Ascending aorta (tissue), 2 donors: ENCODE results near the gene GABARAPL2. TPM values are rescaled to one million over a fixed set of nuclear protein-coding genes. Genes with fewer than 3 reads are reported as not detected.

Source experiments
- DNase-seq, 2 donors: peaks; one replicate each; pipeline ENCODE4 v3.0.0-alpha.2; 2019; ENCODE audit warnings: low spot score in 2 of 2
- H3K27ac ChIP-seq, 2 donors: fragments of 200-600 bp; sonication (generic); one replicate each; pipeline ENCODE4 v1.5.1; 2016 to 2017; ENCODE audit warnings: mild to moderate bottlenecking in 1 of 2
- H3K27me3 ChIP-seq: fragments of 200-600 bp; sonication (generic); one replicate; pipeline ENCODE4 v1.5.1; 2017
- H3K36me3 ChIP-seq, 2 donors: fragments of 200-600 bp; sonication (generic); one replicate each; pipeline ENCODE4 v1.5.1; 2016
- H3K4me1 ChIP-seq, 2 donors: fragments of 200-600 bp; sonication (generic); one replicate each; pipeline ENCODE4 v1.5.1; 2016 to 2017; ENCODE audit warnings: mild to moderate bottlenecking in 1 of 2
- H3K4me3 ChIP-seq, 2 donors: fragments of 200-600 bp; sonication (generic); one replicate each; pipeline ENCODE4 v1.5.1; 2016 to 2017; ENCODE audit warnings: mild to moderate bottlenecking in 1 of 2
- H3K9me3 ChIP-seq, 2 donors: fragments of 200-600 bp; sonication (generic); one replicate each; pipeline ENCODE4 v1.5.1; 2016
- CTCF ChIP-seq, 3 experiments: fragments of 200-600 bp in 2 of 3; fragments of 450-650 bp in 1 of 3; sonication (generic) in 2 of 3; IDR thresholded peaks; one replicate each; pipeline ENCODE4 v1.5.1; 2016 to 2019; ENCODE audit warnings: antibody characterized with exemption in 3 of 3, mild to moderate bottlenecking in 1 of 3, moderate library complexity in 1 of 3
- intact Hi-C: fragments of 100-400 bp; cut with DNase I; formaldehyde crosslinking; loops from one replicate; pipeline ENCODE4 v1.15.1; 2023
- total RNA-seq: library from RNA; depleted of rRNA; stranded (reverse); fragments of >200 nt; gene quantifications from one replicate; pipeline ENCODE4 v1.1.0, GENCODE V29; 2016

Gene GABARAPL2, protein sequence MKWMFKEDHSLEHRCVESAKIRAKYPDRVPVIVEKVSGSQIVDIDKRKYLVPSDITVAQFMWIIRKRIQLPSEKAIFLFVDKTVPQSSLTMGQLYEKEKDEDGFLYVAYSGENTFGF
- total RNA-seq = 56.1 TPM

GRCh38 chr16:75566040-75566757 is at the start of gene GABARAPL2:
Gene GABARAPL2 (plus strand): TSS chr16:75566379. CDS start chr16:75566487, 108 bp downstream.
- peaks cover 25 to 34% of the 10 kb centered on the region in 2 donors for H3K36me3 ChIP-seq
- peak; percentile 23 to 90 for DNase-seq
- no peak for TF ChIP-seq CTCF (IDR thresholded peaks at IDR 0.05)
- peak within 1 kb of the TSS; percentile 65 to 82 for H3K27ac ChIP-seq
- peaks cover 10 to 46% of the 10 kb centered on the region in 2 donors for H3K4me1 ChIP-seq
- no peaks in the 10 kb centered on the region for H3K27me3 ChIP-seq
- no peaks in the 10 kb centered on the region for H3K9me3 ChIP-seq
- intact Hi-C loops = loop anchor here (1.0 to 5.0 kb wide), 4 partner anchors 10 to 81 kb away; partner anchors contain the start of genes ADAT1, KARS1, TERF2IP and TMEM231
- H3K4me3 ChIP-seq = peak within 1 kb of the TSS; percentile 93 to 96

- DNase-seq = no peak
- intact Hi-C loops = no loop called here
- no peaks in the 10 kb centered on the region for H3K9me3 ChIP-seq
- H3K4me3 ChIP-seq = no peak overlapping the region
- peaks cover 0 to 3% of the 10 kb centered on the region in 2 donors for H3K4me1 ChIP-seq
- no peak for TF ChIP-seq CTCF (IDR thresholded peaks at IDR 0.05)
- H3K27ac ChIP-seq = no peak overlapping the region
- no peaks in the 10 kb centered on the region for H3K36me3 ChIP-seq
- H3K27me3 ChIP-seq = no peaks in the 10 kb centered on the region
Observed at GRCh38 chr16:75519175-75519574, 47.0 kb upstream of the GABARAPL2 start.

- H3K4me1 ChIP-seq = no peaks in the 10 kb centered on the region
- no peak for DNase-seq
- TF ChIP-seq CTCF (IDR thresholded peaks at IDR 0.05) = no peak
- no peak overlapping the region for H3K4me3 ChIP-seq
- no peaks in the 10 kb centered on the region for H3K27me3 ChIP-seq
- H3K36me3 ChIP-seq = no peaks in the 10 kb centered on the region
- H3K27ac ChIP-seq = no peak overlapping the region
- intact Hi-C loops = no loop called here
- no peaks in the 10 kb centered on the region for H3K9me3 ChIP-seq
Observed at GRCh38 chr16:75526032-75526790, 40.0 kb upstream of the GABARAPL2 start.

- H3K4me1 ChIP-seq = no peaks in the 10 kb centered on the region
- no peaks in the 10 kb centered on the region for H3K9me3 ChIP-seq
- DNase-seq = no peak
- TF ChIP-seq CTCF (IDR thresholded peaks at IDR 0.05) = no peak
- H3K27me3 ChIP-seq = no peaks in the 10 kb centered on the region
- intact Hi-C loops = no loop called here
- H3K4me3 ChIP-seq = no peak overlapping the region
- no peak overlapping the region for H3K27ac ChIP-seq
- H3K36me3 ChIP-seq = no peaks in the 10 kb centered on the region
Observed at GRCh38 chr16:75527825-75528299, 38.3 kb upstream of the GABARAPL2 start.

GRCh38 chr16:75529056-75529905 is 36.9 kb upstream of the GABARAPL2 start:
- Histone ChIP-seq H3K27ac (no peak overlapping the region), H3K4me1 (no peaks in the 10 kb centered on the region), H3K4me3 (no peak overlapping the region), H3K36me3 (no peaks in the 10 kb centered on the region), H3K9me3 (no peaks in the 10 kb centered on the region), H3K27me3 (no peaks in the 10 kb centered on the region)
- intact Hi-C loops = no loop called here
- DNase-seq = no peak
- no peak for TF ChIP-seq CTCF (IDR thresholded peaks at IDR 0.05)
